Coronary artery (tissue), 2 donors: Measurements from ENCODE around the gene NUB1.

Experiments used
- DNase-seq: peaks from one replicate; pipeline ENCODE4 v3.0.0-alpha.2; 2017; ENCODE audit warnings: low spot score
- H3K27ac ChIP-seq, 2 donors: fragments of 200-600 bp; sonication (generic); one replicate each; pipeline ENCODE4 v1.5.1; 2016 to 2019
- H3K4me3 ChIP-seq: fragments of 200-600 bp; sonication (generic); 2 replicates; pipeline ENCODE4 v1.5.1; 2016; ENCODE audit warnings: mild to moderate bottlenecking, moderate library complexity
- CTCF ChIP-seq: fragments of 200-600 bp; sonication (generic); IDR thresholded peaks from one replicate; pipeline ENCODE4 v1.5.1; 2019; ENCODE audit warnings: antibody characterized with exemption

Gene NUB1

GRCh38 chr7:151404216-151405011 is 62.8 kb downstream of the NUB1 start:
- no peak overlapping the region for H3K4me3 ChIP-seq
- DNase-seq, result no peak
- no peak for TF ChIP-seq CTCF
- peak overlapping the region in 1 of 2 donors; percentile 17 for H3K27ac ChIP-seq

GRCh38 chr7:151405056-151405455 is 63.4 kb downstream of the NUB1 start:
- peak overlapping the region in 1 of 2 donors; percentile 17 for H3K27ac ChIP-seq
- no peak overlapping the region for H3K4me3 ChIP-seq
- DNase-seq, result no peak
- TF ChIP-seq CTCF, result no peak

GRCh38 chr7:151405588-151405987 is 64.0 kb downstream of the NUB1 start:
- no peak for DNase-seq
- TF ChIP-seq CTCF, result no peak
- H3K4me3 ChIP-seq, result no peak overlapping the region
- no peak overlapping the region for H3K27ac ChIP-seq

GRCh38 chr7:151406051-151406875 is 64.7 kb downstream of the NUB1 start:
- Histone ChIP-seq H3K27ac (no peak overlapping the region), H3K4me3 (no peak overlapping the region)
- no peak for TF ChIP-seq CTCF
- no peak for DNase-seq

- Histone ChIP-seq H3K27ac (no peak overlapping the region), H3K4me3 (no peak overlapping the region)
- no peak for DNase-seq
- TF ChIP-seq CTCF, result no peak
Observed at GRCh38 chr7:151406886-151407583, 65.4 kb downstream of the NUB1 start.

- Histone ChIP-seq H3K4me3 (peak overlapping the region; percentile 67), H3K27ac (peak overlapping the region in 1 of 2 donors; percentile 25)
- no peak for DNase-seq
- no peak for TF ChIP-seq CTCF
Observed at GRCh38 chr7:151408498-151408838, 66.9 kb downstream of the NUB1 start.
